GM23248 (cell line): ENCODE results near the gene LRAT.

Experiments used
- EZH2 ChIP-seq: fragments of 200-600 bp; sonication (generic); IDR thresholded peaks from 2 replicates; pipeline ENCODE4 v1.6.1; 2018; ENCODE audit warnings: antibody characterized with exemption, mild to moderate bottlenecking; ENCODE audit not compliant: insufficient read depth, poor library complexity, severe bottlenecking
- EZH2phosphoT487 ChIP-seq: fragments of 200-600 bp; sonication (generic); IDR thresholded peaks from 2 replicates; pipeline ENCODE4 v1.6.1; 2018; ENCODE audit warnings: antibody characterized with exemption, moderate library complexity, mild to moderate bottlenecking, low read depth; ENCODE audit not compliant: insufficient read depth

DNA sequence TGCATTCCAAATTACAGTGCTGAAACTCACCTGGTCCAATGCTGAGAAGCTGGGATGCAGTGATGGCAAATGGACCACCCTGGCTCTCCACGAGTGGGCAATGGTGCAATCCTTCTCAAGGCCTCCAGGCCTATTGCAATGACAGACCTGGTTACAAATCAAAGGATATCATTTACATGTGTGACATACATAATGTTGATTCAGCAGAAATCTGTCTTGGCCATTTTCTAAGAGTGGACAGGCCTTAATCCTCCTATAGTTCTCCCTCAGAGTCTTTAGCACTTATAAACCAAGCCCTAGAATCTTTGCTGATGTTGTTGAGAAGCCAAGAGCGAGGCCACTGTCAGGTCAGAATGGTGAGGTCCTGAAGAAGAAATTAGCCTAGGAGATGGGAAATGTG lies 17.1 kb downstream of the LRAT start:
- TF ChIP-seq EZH2 (no peak), EZH2phosphoT487 (no peak)
